ENCODE measurements around the gene ID2. TPM values are rescaled to one million over a fixed set of nuclear protein-coding genes. Genes with fewer than 3 reads are reported as not detected.

ID2 gene
- total and polyA plus RNA-seq, 2 donors = 191 to 238 TPM

DNA sequence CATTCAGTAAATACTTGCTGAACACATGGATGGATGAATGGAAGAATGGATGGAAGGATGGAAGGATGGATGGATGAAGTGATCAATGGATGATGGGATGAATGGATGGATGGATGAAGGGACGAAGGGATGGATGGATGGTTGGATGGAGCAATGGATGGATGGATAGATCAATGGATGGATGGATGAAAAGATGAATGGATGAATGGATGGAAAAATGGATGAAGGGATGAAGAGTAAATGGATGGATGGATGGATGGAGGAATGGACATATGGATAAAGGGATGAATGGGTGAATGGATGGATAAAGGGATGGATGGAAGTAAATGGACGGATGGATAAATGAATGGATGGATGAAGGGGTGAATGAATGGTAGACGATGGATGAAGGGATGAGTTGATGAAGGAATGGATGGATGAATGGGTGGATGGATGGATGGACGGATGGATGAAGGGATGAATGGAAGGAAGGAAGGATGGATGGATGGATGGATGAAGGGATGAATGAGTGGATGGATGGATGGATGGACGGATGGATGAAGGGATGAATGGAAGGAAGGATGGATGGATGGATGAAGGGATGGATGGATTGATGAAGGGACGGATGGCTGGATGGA lies 13.9 kb upstream of the ID2 start:
- no peak overlapping the region for H3K4me3 ChIP-seq (ENCODE audit: low read depth, low read length)
- DNase-seq (ENCODE audit: extremely low spot score) = no peak
- no peak overlapping the region for H3K27ac ChIP-seq (ENCODE audit: low read depth)
- no peaks in the 10 kb centered on the region for H3K4me1 ChIP-seq (ENCODE audit: insufficient read depth)
- no peaks in the 10 kb centered on the region for H3K36me3 ChIP-seq (ENCODE audit: insufficient read depth)
- 93% methylated on average over 6 of the region's 6 CpGs for WGBS

GRCh38 chr2:8669157-8669817 lies 12.6 kb upstream of the ID2 start:
- WGBS = 69% methylated on average over 3 of the region's 3 CpGs
- no peaks in the 10 kb centered on the region for H3K4me1 ChIP-seq (ENCODE audit: insufficient read depth)
- no peak for DNase-seq (ENCODE audit: extremely low spot score)
- H3K4me3 ChIP-seq (ENCODE audit: low read depth, low read length) = no peak overlapping the region
- no peaks in the 10 kb centered on the region for H3K36me3 ChIP-seq (ENCODE audit: insufficient read depth)
- H3K27ac ChIP-seq (ENCODE audit: low read depth) = no peak overlapping the region

- 95% methylated on average over 7 of the region's 7 CpGs for WGBS
- no peak for DNase-seq (ENCODE audit: extremely low spot score)
Measured at GRCh38 chr2:8670580-8670979, 11.3 kb upstream of the ID2 start.

GRCh38 chr2:8671176-8671575 lies 10.7 kb upstream of the ID2 start:
- no peak overlapping the region for H3K27ac ChIP-seq (ENCODE audit: low read depth)
- no peaks in the 10 kb centered on the region for H3K36me3 ChIP-seq (ENCODE audit: insufficient read depth)
- H3K4me1 ChIP-seq (ENCODE audit: insufficient read depth) = no peaks in the 10 kb centered on the region
- WGBS = 91% methylated on average over 8 of the region's 8 CpGs
- DNase-seq (ENCODE audit: extremely low spot score) = no peak
- no peak overlapping the region for H3K4me3 ChIP-seq (ENCODE audit: low read depth, low read length)

More at GRCh38 chr2:8670580-8670979, 11.3 kb upstream of the ID2 start:
- no peak overlapping the region for H3K27ac ChIP-seq (ENCODE audit: low read depth)
- no peaks in the 10 kb centered on the region for H3K4me1 ChIP-seq (ENCODE audit: insufficient read depth)
- H3K4me3 ChIP-seq (ENCODE audit: low read depth, low read length) = no peak overlapping the region
- no peaks in the 10 kb centered on the region for H3K36me3 ChIP-seq (ENCODE audit: insufficient read depth)

GRCh38 chr2:8671802-8672201 lies 10.1 kb upstream of the ID2 start:
- DNase-seq (ENCODE audit: extremely low spot score) = no peak
- no peak overlapping the region for H3K4me3 ChIP-seq (ENCODE audit: low read depth, low read length)
- H3K27ac ChIP-seq (ENCODE audit: low read depth) = no peak overlapping the region
- no peaks in the 10 kb centered on the region for H3K4me1 ChIP-seq (ENCODE audit: insufficient read depth)
- WGBS = 90% methylated on average over 3 of the region's 3 CpGs
- H3K36me3 ChIP-seq (ENCODE audit: insufficient read depth) = no peaks in the 10 kb centered on the region

GRCh38 chr2:8672940-8673339 lies 8.9 kb upstream of the ID2 start:
- no peak for DNase-seq (ENCODE audit: extremely low spot score)
- Histone ChIP-seq H3K36me3 (ENCODE audit: insufficient read depth) (no peaks in the 10 kb centered on the region), H3K4me3 (ENCODE audit: low read depth, low read length) (no peak overlapping the region), H3K27ac (ENCODE audit: low read depth) (no peak overlapping the region), H3K4me1 (ENCODE audit: insufficient read depth) (no peaks in the 10 kb centered on the region)
- 95% methylated on average over 3 of the region's 3 CpGs for WGBS

GRCh38 chr2:8673381-8673780 lies 8.5 kb upstream of the ID2 start:
- H3K4me3 ChIP-seq (ENCODE audit: low read depth, low read length) = no peak overlapping the region
- no peaks in the 10 kb centered on the region for H3K36me3 ChIP-seq (ENCODE audit: insufficient read depth)
- WGBS = 99% methylated on average over 3 of the region's 3 CpGs
- no peak overlapping the region for H3K27ac ChIP-seq (ENCODE audit: low read depth)
- no peak for DNase-seq (ENCODE audit: extremely low spot score)
- no peaks in the 10 kb centered on the region for H3K4me1 ChIP-seq (ENCODE audit: insufficient read depth)

- Histone ChIP-seq H3K4me1 (ENCODE audit: insufficient read depth) (no peaks in the 10 kb centered on the region), H3K4me3 (ENCODE audit: low read depth, low read length) (no peak overlapping the region), H3K36me3 (ENCODE audit: insufficient read depth) (no peaks in the 10 kb centered on the region), H3K27ac (ENCODE audit: low read depth) (no peak overlapping the region)
- WGBS = 94% methylated on average over 8 of the region's 8 CpGs
- DNase-seq (ENCODE audit: extremely low spot score) = no peak
Measured at GRCh38 chr2:8674420-8675009, 7.3 kb upstream of the ID2 start.

GRCh38 chr2:8675543-8675942 lies 6.3 kb upstream of the ID2 start:
- DNase-seq (ENCODE audit: extremely low spot score) = no peak
- H3K36me3 ChIP-seq (ENCODE audit: insufficient read depth) = no peaks in the 10 kb centered on the region
- H3K4me1 ChIP-seq (ENCODE audit: insufficient read depth) = no peaks in the 10 kb centered on the region
- no peak overlapping the region for H3K27ac ChIP-seq (ENCODE audit: low read depth)
- H3K4me3 ChIP-seq (ENCODE audit: low read depth, low read length) = no peak overlapping the region
- WGBS = 85% methylated on average over 5 of the region's 5 CpGs

- H3K27ac ChIP-seq (ENCODE audit: low read depth) = peak overlapping the region; percentile 89
- peak; percentile 79 for DNase-seq (ENCODE audit: extremely low spot score)
- H3K4me3 ChIP-seq (ENCODE audit: low read depth, low read length) = peak overlapping the region; percentile 38
- H3K36me3 ChIP-seq (ENCODE audit: insufficient read depth) = no peaks in the 10 kb centered on the region
- H3K4me1 ChIP-seq (ENCODE audit: insufficient read depth) = no peaks in the 10 kb centered on the region
- WGBS = 8% methylated on average over 51 of the region's 51 CpGs
Measured at GRCh38 chr2:8676191-8676920, 5.5 kb upstream of the ID2 start.

- DNase-seq (ENCODE audit: extremely low spot score) = peak; percentile 56
- WGBS = 2% methylated on average over 35 of the region's 35 CpGs
- H3K4me1 ChIP-seq (ENCODE audit: insufficient read depth) = no peaks in the 10 kb centered on the region
Measured at GRCh38 chr2:8676921-8677645, 4.8 kb upstream of the ID2 start.

DNA sequence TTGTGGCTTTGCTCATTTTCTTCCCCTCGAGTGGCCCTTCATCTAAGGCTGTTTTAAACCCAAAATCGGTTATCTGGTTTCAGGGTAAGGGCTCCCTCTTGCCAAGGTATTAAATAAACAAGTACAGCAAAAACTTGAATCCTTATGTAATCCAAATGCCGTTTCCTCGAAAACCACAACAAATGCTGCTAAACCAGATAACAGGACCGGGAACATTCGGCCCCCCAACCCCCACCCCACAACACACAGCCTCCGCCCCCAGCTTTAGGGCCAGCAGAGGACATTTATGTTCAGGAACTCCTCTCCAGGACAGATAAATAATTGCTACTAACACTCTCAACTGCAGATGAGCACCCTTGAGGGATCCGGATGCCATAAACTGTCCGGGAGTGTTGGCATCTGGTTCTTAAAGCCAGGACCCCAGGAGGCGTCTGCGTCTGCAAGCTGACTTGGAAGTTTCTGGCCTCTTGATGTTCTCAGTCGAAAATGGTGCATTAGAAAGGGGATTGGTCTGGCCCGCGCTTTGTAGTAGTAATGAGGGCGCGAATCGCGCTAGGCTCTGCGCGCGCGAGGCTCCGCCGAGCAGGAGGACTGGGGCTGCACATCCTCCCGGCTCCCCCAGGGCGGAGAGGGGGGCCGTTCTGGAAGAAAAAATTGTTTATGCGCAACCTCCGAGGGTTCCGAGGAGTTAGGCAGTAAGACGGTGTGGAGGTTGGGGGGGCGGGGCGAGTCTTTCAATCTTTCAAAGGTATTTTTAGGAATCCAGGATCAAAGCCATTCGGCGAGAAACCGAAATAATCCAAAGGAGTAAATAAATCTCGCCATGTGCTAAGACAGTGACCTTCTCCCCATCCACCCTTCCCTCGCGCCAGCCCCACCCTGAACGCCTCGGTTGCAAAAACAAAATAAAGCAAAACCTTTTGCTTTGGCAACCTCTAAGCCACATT lies 3.9 kb upstream of the ID2 start:
- H3K36me3 ChIP-seq (ENCODE audit: insufficient read depth) = no peaks in the 10 kb centered on the region
- DNase-seq (ENCODE audit: extremely low spot score) = peak; percentile 85
- no peaks in the 10 kb centered on the region for H3K4me1 ChIP-seq (ENCODE audit: insufficient read depth)
- H3K4me3 ChIP-seq (ENCODE audit: low read depth, low read length) = peak overlapping the region; percentile 61
- peak overlapping the region; percentile 89 for H3K27ac ChIP-seq (ENCODE audit: low read depth)
- WGBS = 1% methylated on average over 41 of the region's 41 CpGs

More at GRCh38 chr2:8676921-8677645, 4.8 kb upstream of the ID2 start:
- no peaks in the 10 kb centered on the region for H3K36me3 ChIP-seq (ENCODE audit: insufficient read depth)
- H3K27ac ChIP-seq (ENCODE audit: low read depth) = peak overlapping the region; percentile 89
- peak overlapping the region; percentile 38 for H3K4me3 ChIP-seq (ENCODE audit: low read depth, low read length)
